Measurements from ENCODE around the gene METTL8. TPM values are rescaled to one million over a fixed set of nuclear protein-coding genes. Genes with fewer than 3 reads are reported as not detected.

Gene METTL8
- polyA plus RNA-seq, 4 donors: 11.8 to 17.2 (median 15.4) TPM

- no peak for DNase-seq (ENCODE audit: low read depth in 4 of 4, low spot score in 3 of 4)
Observed at GRCh38 chr2:171347591-171348032, 86.2 kb downstream of the METTL8 start.

GRCh38 chr2:171346723-171347557, 86.8 kb downstream of the METTL8 start:
- DNase-seq (ENCODE audit: low read depth in 4 of 4, low spot score in 3 of 4): no peak

- DNase-seq (ENCODE audit: low read depth in 4 of 4, low spot score in 3 of 4): no peak
Observed at GRCh38 chr2:171345971-171346722, 87.6 kb downstream of the METTL8 start.

GRCh38 chr2:171344182-171344581, 89.6 kb downstream of the METTL8 start:
- no peak for DNase-seq (ENCODE audit: low read depth in 4 of 4, low spot score in 3 of 4)

- no peak for DNase-seq (ENCODE audit: low read depth in 4 of 4, low spot score in 3 of 4)
Observed at GRCh38 chr2:171342067-171342413, 91.8 kb downstream of the METTL8 start.

GRCh38 chr2:171341394-171342066, 92.3 kb downstream of the METTL8 start:
- DNase-seq (ENCODE audit: low read depth in 4 of 4, low spot score in 3 of 4): no peak

- DNase-seq (ENCODE audit: low read depth in 4 of 4, low spot score in 3 of 4): no peak
Observed at GRCh38 chr2:171334946-171335345, 98.8 kb downstream of the METTL8 start.

- no peak for DNase-seq (ENCODE audit: low read depth in 4 of 4, low spot score in 3 of 4)
Observed at GRCh38 chr2:171334171-171334570, 99.6 kb downstream of the METTL8 start.

- no peak for DNase-seq (ENCODE audit: low read depth in 4 of 4, low spot score in 3 of 4)
Observed at GRCh38 chr2:171330155-171330956, 103.4 kb downstream of the METTL8 start.

GRCh38 chr2:171327043-171327496, 106.7 kb downstream of the METTL8 start:
- no peak for DNase-seq (ENCODE audit: low read depth in 4 of 4, low spot score in 3 of 4)

- no peak for DNase-seq (ENCODE audit: low read depth in 4 of 4, low spot score in 3 of 4)
Observed at GRCh38 chr2:171325886-171326585, 107.8 kb downstream of the METTL8 start.

GRCh38 chr2:171323971-171324528, 109.7 kb downstream of the METTL8 start:
- no peak for DNase-seq (ENCODE audit: low read depth in 4 of 4, low spot score in 3 of 4)

GRCh38 chr2:171322928-171323327, 110.9 kb downstream of the METTL8 start:
- no peak for DNase-seq (ENCODE audit: low read depth in 4 of 4, low spot score in 3 of 4)

GRCh38 chr2:171320731-171321130, 113.1 kb downstream of the METTL8 start:
- DNase-seq (ENCODE audit: low read depth in 4 of 4, low spot score in 3 of 4): no peak

GRCh38 chr2:171320208-171320621, 113.6 kb downstream of the METTL8 start:
- DNase-seq (ENCODE audit: low read depth in 4 of 4, low spot score in 3 of 4): no peak

- no peak for DNase-seq (ENCODE audit: low read depth in 4 of 4, low spot score in 3 of 4)
Observed at GRCh38 chr2:171319164-171319810, 114.5 kb downstream of the METTL8 start.

- DNase-seq (ENCODE audit: low read depth in 4 of 4, low spot score in 3 of 4): no peak
Observed at GRCh38 chr2:171318463-171318934, 115.3 kb downstream of the METTL8 start.

GRCh38 chr2:171317492-171318125, 116.2 kb downstream of the METTL8 start:
- no peak for DNase-seq (ENCODE audit: low read depth in 4 of 4, low spot score in 3 of 4)
